ENCODE results near the gene GRM8.

DNA sequence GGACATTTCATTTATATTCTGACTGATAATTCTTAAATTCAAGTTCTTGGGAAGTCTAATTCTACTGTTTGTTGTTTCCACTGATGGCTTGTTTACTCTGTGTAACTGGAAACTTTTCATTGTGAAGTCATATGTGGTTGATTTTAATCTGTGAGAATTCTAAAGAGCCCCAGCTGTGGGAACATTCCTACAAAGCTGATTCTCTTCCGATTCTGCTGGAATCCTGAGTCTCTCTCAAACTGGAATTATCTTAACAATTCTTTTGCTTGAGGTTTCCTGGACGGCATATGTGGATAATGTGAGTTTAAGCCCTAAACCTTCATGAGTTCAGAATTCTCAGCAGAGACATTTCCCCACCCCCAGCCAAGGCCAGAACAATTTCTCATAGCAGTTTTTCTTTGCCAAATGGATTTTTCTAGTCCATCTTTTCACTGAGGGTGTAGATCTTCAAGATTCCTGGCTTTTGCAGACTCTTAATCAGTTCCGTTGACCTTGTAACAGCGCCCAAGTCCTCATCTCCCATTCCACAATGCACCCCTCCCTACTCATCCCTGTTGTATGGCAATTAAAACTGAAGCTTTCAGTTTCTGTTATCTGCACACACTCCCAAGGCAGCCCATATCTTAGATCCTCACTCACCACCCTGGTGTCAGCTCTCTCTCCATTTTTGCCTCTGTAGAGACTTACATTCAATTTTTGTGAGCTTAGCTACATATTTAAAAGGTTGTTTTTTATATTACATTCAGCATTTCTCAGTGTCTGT, 37.6 kb downstream of the GRM8 start:
- TF ChIP-seq, protein P1, sequence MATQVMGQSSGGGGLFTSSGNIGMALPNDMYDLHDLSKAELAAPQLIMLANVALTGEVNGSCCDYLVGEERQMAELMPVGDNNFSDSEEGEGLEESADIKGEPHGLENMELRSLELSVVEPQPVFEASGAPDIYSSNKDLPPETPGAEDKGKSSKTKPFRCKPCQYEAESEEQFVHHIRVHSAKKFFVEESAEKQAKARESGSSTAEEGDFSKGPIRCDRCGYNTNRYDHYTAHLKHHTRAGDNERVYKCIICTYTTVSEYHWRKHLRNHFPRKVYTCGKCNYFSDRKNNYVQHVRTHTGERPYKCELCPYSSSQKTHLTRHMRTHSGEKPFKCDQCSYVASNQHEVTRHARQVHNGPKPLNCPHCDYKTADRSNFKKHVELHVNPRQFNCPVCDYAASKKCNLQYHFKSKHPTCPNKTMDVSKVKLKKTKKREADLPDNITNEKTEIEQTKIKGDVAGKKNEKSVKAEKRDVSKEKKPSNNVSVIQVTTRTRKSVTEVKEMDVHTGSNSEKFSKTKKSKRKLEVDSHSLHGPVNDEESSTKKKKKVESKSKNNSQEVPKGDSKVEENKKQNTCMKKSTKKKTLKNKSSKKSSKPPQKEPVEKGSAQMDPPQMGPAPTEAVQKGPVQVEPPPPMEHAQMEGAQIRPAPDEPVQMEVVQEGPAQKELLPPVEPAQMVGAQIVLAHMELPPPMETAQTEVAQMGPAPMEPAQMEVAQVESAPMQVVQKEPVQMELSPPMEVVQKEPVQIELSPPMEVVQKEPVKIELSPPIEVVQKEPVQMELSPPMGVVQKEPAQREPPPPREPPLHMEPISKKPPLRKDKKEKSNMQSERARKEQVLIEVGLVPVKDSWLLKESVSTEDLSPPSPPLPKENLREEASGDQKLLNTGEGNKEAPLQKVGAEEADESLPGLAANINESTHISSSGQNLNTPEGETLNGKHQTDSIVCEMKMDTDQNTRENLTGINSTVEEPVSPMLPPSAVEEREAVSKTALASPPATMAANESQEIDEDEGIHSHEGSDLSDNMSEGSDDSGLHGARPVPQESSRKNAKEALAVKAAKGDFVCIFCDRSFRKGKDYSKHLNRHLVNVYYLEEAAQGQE (IDR thresholded peaks at IDR 0.05): no peak
- TF ChIP-seq EGR1 (IDR thresholded peaks at IDR 0.05; ENCODE audit: low read depth in 2 of 2) (no peak), TAF1 (conservative IDR thresholded peaks at IDR 0.05) (no peak), SP1 (IDR thresholded peaks at IDR 0.05) (no peak)
- TF ChIP-seq, protein P2, sequence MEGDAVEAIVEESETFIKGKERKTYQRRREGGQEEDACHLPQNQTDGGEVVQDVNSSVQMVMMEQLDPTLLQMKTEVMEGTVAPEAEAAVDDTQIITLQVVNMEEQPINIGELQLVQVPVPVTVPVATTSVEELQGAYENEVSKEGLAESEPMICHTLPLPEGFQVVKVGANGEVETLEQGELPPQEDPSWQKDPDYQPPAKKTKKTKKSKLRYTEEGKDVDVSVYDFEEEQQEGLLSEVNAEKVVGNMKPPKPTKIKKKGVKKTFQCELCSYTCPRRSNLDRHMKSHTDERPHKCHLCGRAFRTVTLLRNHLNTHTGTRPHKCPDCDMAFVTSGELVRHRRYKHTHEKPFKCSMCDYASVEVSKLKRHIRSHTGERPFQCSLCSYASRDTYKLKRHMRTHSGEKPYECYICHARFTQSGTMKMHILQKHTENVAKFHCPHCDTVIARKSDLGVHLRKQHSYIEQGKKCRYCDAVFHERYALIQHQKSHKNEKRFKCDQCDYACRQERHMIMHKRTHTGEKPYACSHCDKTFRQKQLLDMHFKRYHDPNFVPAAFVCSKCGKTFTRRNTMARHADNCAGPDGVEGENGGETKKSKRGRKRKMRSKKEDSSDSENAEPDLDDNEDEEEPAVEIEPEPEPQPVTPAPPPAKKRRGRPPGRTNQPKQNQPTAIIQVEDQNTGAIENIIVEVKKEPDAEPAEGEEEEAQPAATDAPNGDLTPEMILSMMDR (IDR thresholded peaks at IDR 0.05; ENCODE audit: low read depth, low read length, missing input control): no peak
